ENCODE measurements around the gene HOXA11.

Gene HOXA11

GRCh38 chr7:27185013-27185853 lies at the start of gene HOXA11:
TSS of gene HOXA11 (minus strand) at chr7:27185232. CDS start at chr7:27185144, 88 bp downstream.
- no peak for ATAC-seq
- TF ChIP-seq PPARA (CRISPR knock-in tag; IDR thresholded peaks at IDR 0.05; ENCODE audit: borderline replicate concordance) = no peak
- TF ChIP-seq ARNTL (CRISPR knock-in tag; IDR thresholded peaks at IDR 0.05; ENCODE audit: borderline replicate concordance, low read depth) = no peak
- no peak for TF ChIP-seq CREB5 (CRISPR knock-in tag; IDR thresholded peaks at IDR 0.05; ENCODE audit: low read depth)
- no peak for TF ChIP-seq ISL1 (CRISPR knock-in tag; IDR thresholded peaks at IDR 0.05)
- TF ChIP-seq ZC3H10 (CRISPR knock-in tag; IDR thresholded peaks at IDR 0.05) = no peak
- no peak for TF ChIP-seq SNAI2 (CRISPR knock-in tag; IDR thresholded peaks at IDR 0.05)
- no peak for TF ChIP-seq ZFP3 (CRISPR knock-in tag; IDR thresholded peaks at IDR 0.05)
- TF ChIP-seq TOX (CRISPR knock-in tag; IDR thresholded peaks at IDR 0.05; ENCODE audit: borderline replicate concordance) = no peak
- TF ChIP-seq PATZ1 (CRISPR knock-in tag; IDR thresholded peaks at IDR 0.05; ENCODE audit: borderline replicate concordance) = no peak
- TF ChIP-seq BACH2 (CRISPR knock-in tag; IDR thresholded peaks at IDR 0.05; ENCODE audit: borderline replicate concordance) = no peak
- TF ChIP-seq ESRRG (CRISPR knock-in tag; IDR thresholded peaks at IDR 0.05) = no peak
- no peak for TF ChIP-seq RARB (CRISPR knock-in tag; IDR thresholded peaks at IDR 0.05)
- no peak for TF ChIP-seq CSRNP3 (CRISPR knock-in tag; IDR thresholded peaks at IDR 0.05)
- no peak for TF ChIP-seq TCF4 (CRISPR knock-in tag; IDR thresholded peaks at IDR 0.05; ENCODE audit: borderline replicate concordance)
- TF ChIP-seq ZFP30 (CRISPR knock-in tag; IDR thresholded peaks at IDR 0.05) = no peak

GRCh38 chr7:27229448-27229847 lies 44.4 kb upstream of the HOXA11 start:
- TF ChIP-seq BACH2 (CRISPR knock-in tag; IDR thresholded peaks at IDR 0.05; ENCODE audit: borderline replicate concordance) = no peak
- TF ChIP-seq ARNTL (CRISPR knock-in tag; IDR thresholded peaks at IDR 0.05; ENCODE audit: borderline replicate concordance, low read depth) = no peak
- no peak for TF ChIP-seq TCF4 (CRISPR knock-in tag; IDR thresholded peaks at IDR 0.05; ENCODE audit: borderline replicate concordance)
- TF ChIP-seq GLIS3 (CRISPR knock-in tag; IDR thresholded peaks at IDR 0.05) = no peak
- no peak for TF ChIP-seq POU6F1 (CRISPR knock-in tag; IDR thresholded peaks at IDR 0.05; ENCODE audit: borderline replicate concordance, low read depth)
- TF ChIP-seq PPARA (CRISPR knock-in tag; IDR thresholded peaks at IDR 0.05; ENCODE audit: borderline replicate concordance) = no peak
- no peak for TF ChIP-seq ZFP30 (CRISPR knock-in tag; IDR thresholded peaks at IDR 0.05)
- no peak for TF ChIP-seq PATZ1 (CRISPR knock-in tag; IDR thresholded peaks at IDR 0.05; ENCODE audit: borderline replicate concordance)
- no peak for TF ChIP-seq ZNF565 (CRISPR knock-in tag; conservative IDR thresholded peaks at IDR 0.05; ENCODE audit: low read depth)
- TF ChIP-seq SNAI2 (CRISPR knock-in tag; IDR thresholded peaks at IDR 0.05) = no peak
- no peak for TF ChIP-seq CSDC2 (CRISPR knock-in tag; IDR thresholded peaks at IDR 0.05)
- TF ChIP-seq ZFP3 (CRISPR knock-in tag; IDR thresholded peaks at IDR 0.05) = no peak
- TF ChIP-seq TOX (CRISPR knock-in tag; IDR thresholded peaks at IDR 0.05; ENCODE audit: borderline replicate concordance) = no peak
- no peak for TF ChIP-seq ESRRG (CRISPR knock-in tag; IDR thresholded peaks at IDR 0.05)
- TF ChIP-seq TSHZ2 (CRISPR knock-in tag; IDR thresholded peaks at IDR 0.05) = no peak
- ATAC-seq = no peak

All from SK-N-SH treated with all-trans-retinoic acid at 6 μM for 48 hours (cell line).